Stimulated activated CD4-positive, alpha-beta T cell treated with anti-CD3 and anti-CD28 coated beads, Interleukin-12 subunit alpha, Interleukin-12 subunit beta, amount 100 ng/mL, for 24 hours (primary cell): ENCODE results near the gene FXN.
A peak's percentile ranks its signal among the peaks of the same experiment; 100 is the strongest.
"Not testable (repeated sequence)": the region's sequence is repeated elsewhere in the genome, so short reads cannot be mapped to it uniquely, and the experiment has no call there.

Experiments
- DNase-seq, 2 experiments: peaks; one replicate each; pipeline ENCODE4 v3.0.0-alpha.2; 2020; ENCODE audit warnings: low read depth in 2 of 2

FXN gene

DNA sequence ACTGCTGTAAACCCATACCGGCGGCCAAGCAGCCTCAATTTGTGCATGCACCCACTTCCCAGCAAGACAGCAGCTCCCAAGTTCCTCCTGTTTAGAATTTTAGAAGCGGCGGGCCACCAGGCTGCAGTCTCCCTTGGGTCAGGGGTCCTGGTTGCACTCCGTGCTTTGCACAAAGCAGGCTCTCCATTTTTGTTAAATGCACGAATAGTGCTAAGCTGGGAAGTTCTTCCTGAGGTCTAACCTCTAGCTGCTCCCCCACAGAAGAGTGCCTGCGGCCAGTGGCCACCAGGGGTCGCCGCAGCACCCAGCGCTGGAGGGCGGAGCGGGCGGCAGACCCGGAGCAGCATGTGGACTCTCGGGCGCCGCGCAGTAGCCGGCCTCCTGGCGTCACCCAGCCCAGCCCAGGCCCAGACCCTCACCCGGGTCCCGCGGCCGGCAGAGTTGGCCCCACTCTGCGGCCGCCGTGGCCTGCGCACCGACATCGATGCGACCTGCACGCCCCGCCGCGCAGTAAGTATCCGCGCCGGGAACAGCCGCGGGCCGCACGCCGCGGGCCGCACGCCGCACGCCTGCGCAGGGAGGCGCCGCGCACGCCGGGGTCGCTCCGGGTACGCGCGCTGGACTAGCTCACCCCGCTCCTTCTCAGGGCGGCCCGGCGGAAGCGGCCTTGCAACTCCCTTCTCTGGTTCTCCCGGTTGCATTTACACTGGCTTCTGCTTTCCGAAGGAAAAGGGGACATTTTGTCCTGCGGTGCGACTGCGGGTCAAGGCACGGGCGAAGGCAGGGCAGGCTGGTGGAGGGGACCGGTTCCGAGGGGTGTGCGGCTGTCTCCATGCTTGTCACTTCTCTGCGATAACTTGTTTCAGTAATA, at the start of gene FXN:
FXN (plus strand) TSS at position 315 of the 871 bp plus-strand sequence; CDS start at position 346, 31 bp downstream.
- peak; percentile 68 to 74 for DNase-seq

DNA sequence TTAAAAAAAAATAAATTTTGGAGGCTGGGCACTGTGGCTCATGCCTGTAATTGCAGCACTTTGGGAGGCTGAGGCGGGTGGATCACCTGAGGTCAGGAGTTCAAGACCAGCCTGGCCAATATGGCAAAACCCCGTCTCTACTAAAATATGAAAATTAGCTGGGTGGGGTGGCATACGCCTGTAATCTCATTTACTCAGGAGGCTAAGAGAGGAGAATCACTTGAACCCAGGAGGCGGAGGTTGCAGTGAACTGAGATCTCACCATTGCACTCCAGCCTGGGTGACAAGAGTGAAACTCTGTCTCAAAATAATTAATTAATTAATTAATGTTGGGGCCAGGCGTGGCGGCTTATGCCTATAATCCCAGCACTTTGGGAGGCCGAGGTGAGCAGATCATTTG, 48.6 kb upstream of the FXN start:
- not testable (repeated sequence) for DNase-seq

DNA sequence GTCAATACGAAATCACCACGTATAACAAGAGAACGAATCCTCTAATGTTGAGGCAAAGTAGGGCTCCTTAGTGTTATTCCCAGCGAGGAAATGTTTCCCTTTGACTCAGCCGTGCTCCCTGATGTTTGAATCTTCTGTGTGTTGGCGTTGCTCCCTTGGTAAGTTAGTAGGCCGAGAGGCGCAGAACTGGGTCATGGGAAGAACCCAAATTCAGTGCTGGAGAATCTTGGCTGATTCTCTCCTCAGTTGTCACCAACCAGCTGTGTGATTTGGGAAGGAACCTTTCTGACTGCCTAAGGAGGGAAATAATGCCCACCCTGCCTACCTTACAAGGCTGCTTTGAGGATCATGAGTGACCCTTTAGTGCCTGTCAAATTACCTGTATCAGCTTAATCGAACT, 44.1 kb upstream of the FXN start:
- no peak for DNase-seq

DNA sequence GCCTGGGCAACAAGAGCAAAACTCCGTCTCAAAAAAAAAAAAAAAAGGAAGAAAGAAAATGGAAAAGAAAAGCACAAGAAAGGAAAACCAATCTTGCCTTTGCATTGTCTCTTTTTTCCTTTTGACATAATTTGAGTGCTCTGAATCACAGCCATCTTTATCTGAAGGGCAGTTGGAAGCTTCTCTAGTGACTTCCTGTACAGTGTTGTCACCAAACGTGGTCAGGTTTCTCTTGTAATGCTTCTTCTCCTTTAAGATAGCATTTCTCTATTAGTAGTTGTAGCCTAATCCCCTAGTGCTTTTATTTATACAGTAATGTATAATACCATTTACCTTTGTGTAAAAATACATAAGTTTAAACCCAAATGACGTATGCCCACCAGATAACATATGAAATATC, 39.8 kb upstream of the FXN start:
- no peak for DNase-seq

DNA sequence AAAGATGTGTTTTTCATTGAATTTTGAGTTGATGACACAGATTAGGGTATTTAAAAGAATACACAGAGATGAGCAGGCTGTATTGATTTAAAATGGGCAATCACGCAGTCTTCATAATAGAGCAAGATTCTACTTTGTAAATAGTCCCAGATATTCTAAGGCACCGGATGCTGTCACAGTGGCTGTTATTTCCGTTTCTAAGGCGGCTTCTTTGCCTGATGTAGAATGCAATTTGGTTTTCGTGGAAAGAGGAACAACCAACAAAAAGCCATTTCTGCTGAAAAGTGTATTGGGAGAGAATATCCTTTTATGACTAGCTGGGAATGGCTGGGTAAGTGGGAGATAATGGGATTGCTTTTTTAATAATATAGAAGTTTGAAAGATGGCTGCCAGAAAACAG, 39.1 kb upstream of the FXN start:
- DNase-seq, result no peak

DNA sequence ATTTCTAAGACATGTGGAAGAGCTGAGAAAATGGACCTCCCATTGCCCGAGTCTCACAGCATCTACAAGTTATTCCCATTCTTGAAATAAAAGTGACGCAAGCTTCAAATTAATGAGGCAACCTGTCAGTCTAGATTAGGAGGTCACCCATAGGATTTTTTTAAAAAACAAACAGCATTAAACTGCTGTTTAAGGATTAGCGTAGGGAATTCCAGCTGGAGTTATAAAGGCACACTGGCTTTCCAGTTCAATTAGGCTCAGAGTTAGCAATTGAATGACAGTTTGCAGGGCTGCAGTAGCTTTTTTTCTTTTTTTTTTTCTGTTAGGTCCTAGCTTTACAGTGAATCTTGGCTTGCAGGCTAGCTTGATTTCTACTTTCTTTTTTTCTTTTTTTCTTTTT, 37.9 kb upstream of the FXN start:
- no peak for DNase-seq

DNA sequence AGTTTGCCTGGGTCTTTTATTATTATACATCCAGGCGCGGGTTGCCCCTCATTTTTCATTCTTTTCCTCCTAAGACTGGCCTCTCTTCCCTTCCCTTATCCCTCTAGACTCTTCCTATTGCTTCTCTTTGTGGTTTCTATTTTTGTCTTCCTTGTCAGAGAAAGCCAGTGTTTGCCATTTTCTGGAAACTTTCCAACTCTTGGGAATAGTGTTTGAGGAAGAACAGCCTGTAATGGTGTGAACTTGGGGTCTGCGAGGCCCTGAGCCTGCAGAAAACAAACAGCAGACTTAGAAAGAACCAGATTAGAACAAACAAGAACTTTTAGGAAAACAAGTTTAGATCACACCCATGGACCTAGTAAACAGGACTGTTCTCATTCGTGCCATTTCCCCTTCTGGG, 37.2 kb upstream of the FXN start:
- no peak for DNase-seq

DNA sequence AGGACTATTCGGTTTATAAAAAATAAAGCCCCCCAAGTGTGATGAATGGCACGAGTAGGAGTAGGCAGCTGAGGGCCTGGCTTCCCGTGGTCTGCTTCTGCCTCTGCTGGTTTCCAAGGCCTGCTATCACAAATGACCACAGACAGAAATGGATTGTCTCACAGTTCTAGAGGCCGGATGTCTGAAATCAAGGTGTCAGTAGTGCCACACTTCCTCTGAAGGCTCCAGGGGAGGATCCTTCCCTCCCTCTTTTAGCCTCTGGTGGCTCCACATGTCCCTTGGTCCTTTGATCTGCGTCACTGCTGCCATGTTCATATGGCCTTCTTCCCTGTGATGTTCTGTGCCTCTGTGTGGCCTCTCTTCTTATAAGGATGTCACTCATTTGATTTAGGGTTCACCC, 36.7 kb upstream of the FXN start:
- DNase-seq, result no peak

DNA sequence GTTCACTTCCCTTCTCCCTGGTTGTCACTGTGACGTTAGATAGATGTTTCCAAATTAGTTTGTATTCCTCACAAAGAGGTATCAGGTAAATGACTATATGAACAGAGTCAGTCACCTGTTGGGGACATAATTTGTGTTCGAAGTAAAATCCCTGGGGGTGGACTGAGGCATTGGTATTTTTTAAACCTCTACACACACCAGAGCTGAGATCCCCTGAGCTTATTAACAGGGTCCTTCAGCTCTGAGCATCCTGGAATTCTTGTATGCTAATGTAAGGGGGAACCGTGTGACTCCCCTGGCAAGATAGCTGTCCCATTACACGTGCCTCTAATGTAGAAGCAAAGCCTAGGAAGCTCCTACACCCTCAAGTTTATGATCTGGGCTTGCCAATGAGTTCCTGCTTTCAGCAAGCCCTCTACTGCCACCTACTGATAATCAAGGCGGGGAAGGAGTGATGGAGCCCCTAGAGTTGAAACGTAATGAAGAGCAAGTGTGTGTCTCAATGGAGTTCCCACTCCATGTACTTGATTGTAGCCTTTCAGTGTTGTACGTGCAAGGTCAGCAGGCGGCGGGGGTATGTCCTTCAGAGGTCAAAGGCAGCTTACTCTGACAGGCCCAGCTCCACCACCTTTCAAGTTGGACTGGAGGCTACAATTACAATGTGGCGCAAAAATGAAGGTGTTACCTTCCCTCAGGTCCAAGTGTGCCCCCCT, 36.0 kb upstream of the FXN start:
- DNase-seq, result peak; percentile 39 to 43

DNA sequence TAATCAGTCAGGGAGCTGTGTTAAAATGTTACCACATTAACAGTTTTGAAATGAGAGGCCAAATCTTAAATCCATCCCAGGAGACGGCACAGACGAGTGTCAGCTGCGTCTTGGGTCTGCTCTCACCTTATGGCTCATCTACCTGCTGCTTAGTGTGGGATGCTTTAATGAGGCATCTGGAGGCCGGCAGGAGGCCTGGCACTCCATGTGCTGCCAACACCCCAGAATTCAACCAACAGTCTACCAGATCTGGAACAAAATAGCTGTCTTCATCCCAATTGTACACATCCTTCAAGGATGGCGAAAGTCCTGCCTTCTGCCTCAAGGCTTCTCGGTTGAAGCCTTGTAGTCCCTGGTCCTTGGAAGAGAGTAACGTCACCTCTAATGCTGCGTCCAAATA, 33.6 kb upstream of the FXN start:
- no peak for DNase-seq

DNA sequence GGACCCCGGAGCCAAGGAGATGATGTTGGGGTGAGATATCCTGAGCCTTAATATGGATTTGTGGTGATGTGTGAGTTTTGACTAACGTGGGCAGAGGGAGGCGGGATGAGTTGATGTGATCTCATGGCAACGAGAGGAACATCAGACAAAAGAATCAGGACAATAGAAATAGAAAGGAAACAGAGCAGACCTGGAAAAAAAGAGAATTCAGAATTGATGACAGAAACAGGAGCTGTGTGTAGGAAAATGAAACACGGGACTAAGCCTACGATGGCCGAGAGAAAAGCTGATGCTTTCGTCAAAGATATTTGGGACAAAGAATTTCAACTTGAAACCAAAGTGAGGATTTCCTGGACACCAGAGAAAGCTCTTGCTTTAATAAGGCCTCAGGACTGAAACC, 32.5 kb upstream of the FXN start:
- DNase-seq, result no peak

DNA sequence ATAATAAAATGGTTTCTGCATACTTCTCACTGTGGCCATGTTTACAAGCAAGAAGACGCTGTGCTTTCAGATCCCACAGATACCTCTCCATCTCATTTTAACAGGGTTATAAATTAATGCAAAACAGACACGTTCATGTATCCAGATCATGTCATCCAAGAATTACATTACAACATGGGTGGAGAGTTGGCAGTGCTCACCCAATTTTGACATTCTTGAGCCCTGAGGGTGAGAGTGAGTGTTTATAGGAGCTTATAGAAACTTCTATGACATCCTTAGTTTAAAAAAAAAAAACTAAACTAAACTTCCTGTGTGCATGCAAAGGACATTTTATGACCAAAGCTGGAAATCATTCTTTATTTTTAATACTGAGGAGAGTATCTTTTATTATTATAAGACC, 30.7 kb upstream of the FXN start:
- no peak for DNase-seq

DNA sequence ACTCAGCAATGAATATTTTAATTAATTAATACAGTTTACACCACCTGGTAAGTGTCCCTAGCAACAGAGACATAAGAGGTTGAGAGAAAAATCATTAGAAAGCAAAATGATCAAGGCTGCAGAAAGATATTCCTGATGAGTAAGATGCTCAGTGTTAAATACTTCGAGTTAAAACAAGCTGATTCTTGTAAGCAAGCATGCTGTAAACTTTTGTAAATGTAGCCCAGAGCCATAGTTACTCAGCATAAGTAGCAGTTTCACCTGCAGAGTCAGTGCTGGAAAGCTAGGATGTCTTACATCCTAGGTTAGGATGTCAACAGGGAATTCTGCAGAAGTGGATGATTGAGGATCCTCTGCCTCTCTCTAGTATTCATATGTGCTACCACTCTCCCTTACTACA, 25.8 kb upstream of the FXN start:
- DNase-seq, result no peak

DNA sequence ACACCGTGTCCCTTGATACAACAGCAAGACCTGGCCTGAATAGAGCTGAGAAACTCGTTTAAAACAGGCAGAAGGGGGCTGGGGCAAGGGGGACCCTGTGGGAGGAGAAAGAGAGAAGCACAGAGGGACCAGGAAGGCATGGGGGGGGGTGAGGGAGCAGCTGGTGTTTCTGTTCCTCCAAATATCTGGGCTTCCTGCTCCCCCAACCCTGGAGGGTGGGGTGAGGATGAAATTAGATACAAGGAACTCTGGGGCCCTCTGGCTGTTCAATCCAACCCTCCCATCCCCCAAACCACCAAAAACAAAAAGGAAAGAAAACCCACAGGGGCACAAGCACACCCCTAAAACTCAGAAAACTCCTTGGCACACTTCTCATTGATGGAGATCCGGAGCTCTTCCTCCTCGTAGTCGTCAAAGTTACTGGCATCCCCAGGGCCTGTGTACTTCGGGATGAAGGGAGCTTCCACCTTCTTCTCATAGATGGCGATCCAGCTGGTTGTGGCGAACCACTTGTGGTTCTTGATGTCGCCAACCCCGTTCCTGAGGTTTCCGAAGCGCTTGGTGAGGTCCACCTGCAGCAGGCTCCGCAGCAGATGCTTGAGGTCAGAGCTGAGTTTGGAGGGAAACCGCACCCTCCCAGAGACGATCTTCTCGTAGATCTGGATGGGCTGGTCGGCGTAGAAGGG, 22.7 kb upstream of the FXN start:
- DNase-seq, result no peak

DNA sequence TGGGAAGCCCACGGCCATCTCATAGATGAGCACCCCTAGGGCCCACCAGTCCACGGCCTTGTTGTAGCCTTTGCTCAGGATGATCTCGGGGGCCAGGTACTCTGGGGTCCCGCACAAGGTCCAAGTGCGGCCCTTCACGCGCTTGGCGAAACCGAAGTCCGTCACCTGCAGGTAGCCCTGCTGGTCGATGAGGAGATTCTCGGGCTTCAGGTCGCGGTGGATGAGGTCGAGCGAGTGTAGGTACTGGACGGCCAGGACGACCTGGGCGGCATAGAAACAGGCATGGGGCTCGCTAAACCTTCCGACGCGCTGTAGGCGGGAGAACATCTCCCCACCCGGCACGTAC, 22.2 kb upstream of the FXN start:
- no peak for DNase-seq

DNA sequence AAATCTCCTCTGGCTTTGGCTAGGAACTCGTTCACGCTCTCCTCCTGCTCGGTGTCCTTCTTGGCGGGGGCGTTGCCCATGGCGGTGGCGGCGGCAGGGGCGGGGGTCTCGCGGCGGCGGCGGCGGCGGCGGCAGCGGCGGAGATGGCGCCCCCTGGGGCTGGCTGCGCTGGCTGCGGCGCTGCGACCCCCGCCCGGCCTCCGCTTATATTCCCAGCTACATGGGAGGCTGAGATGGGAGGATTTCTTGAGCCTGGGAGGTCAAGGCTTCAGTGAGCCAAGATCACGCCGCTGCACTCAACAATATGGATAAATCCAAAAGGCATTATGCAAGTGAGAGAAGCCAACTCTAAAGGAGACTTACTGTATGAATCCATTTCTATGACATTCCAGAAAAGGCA, 21.5 kb upstream of the FXN start, which contains the start of gene PRKACG:
PRKACG (minus strand) TSS at position 101 of the 400 bp plus-strand sequence; CDS start at position 80, 21 bp downstream.
- DNase-seq, result no peak

DNA sequence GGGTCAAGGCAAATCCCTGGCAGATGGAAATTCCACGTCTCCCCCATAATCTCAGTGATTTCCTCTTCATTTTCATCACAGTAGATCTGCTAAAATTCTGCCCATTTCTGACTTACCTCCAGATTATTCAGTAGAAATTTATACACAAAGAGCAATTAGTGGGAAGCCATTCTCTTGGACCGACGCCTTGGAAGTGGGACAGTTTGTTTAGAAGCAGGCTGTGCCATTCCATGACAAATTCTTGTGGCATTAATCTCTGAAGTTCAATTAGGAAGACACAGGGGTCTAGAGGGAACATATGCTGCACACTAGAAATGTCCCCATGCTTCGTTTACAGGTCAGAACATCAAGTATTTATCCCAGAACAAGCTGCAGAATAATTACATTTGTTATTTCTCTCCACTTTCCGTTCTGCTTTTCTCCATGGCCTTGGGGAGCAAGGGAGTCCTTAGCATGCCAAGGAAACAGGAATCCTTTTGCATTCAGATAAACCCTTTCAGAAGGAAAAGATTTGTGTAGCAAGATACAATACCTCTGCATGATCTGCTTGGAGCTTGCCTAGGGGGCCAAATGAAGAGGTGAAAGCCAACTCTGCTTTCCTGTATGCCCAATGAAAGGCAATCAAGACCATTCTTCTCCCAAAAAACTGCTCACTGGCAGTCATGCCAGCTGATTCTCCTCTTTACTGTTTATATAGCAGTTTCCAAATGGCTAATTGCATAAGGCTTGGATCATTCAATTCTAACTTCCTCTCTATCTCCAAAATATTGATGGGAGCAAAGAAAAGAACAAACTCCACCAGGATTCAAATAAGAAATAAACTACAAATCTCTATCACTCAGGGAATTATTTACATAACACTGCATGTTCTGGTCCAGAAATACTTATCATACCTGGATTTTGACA, 19.1 kb upstream of the FXN start:
- no peak for DNase-seq

DNA sequence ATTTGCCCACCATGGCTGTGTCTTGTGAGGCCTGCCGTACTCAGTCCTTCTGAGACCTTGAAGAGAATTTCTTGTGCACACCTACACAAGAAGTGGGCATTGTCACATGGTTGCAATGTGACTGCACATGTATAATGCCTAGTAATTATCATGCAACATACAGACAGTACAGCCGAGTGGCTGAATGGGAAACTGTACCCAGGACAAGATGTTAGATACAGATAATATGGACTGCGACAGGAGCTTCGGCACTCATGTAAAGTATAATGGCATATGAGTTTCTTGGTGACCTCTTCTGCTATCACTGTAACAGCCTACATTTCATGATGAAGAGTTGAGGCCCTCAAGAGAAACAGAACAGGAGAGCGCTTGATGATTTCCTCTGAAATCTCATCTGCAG, 16.8 kb upstream of the FXN start:
- DNase-seq, result no peak

DNA sequence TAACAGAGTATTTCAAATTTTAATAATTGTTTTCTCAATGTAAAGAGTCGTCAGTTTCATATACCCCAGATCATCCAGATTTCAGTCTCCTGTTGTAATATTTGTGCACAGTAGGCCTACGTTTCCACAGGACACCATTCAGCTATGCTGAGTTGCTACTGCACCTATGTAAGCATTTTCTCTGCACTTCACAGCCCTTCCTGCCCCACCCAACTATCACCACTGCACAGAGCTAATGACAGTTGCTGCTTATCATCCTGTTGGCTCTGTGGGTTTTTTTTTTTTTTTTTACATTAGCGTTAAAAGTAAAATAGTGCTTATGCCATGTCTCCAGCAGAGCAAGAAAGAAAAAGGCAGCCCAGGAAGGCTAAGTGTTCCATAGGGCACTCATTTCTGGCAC, 15.7 kb upstream of the FXN start:
- DNase-seq, result no peak

DNA sequence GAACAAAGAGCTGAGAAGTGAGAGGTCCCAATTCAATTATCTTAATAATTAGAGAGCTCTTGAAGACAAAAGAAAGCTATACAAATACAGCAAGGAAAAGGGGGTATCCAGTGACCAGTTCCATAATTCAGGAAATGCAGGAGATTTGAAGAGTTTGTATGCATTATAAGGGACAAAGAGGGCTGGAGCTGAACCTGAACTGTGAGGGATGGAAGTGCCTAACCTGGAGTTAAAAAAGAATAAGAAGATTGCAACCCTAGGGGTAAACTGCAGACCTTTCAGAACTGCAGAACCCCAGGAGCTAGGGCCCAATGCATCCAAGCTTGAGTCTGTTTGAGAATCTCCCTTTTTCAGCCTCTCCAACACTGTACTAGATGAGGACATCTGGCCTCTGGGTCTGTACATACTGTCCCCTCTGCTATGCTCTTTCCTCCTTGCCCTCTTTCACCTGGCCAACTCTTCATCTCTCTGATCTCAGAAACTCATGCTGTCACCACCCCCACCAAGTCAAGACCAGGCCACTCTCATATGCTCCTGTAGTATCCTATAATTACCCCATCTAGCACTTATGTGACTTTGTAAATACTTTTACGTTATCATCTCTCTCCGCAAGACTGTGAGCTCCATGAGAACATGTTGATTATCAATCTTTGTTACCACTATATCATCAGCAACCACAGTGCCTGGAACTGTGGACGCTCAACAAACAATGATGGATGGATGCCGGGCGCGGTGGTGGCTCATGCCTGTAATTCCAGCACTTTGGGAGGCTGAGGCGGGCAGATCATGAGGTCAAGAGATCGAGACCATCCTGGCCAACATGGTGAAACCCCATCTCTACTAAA, 15.0 kb upstream of the FXN start:
- no peak for DNase-seq

DNA sequence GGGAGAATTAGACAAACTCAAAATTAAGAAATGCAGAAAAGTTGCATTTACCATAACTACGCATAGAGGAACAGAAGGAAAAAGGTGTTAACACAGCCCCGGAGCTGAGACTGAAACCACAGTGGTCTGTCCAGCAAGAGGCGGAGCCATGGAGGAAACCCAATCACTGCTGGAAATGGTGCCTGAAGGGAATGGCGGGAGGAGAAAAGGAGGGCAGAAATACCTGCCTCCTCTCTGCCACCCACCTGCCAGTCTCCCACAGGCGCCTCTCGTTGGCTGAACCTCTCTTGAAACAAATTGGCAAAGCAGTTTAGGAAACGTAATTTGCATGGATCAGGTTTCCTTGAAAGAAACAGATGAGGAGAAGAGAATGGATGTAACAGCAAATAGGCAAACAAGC, 11.9 kb upstream of the FXN start:
- DNase-seq, result no peak
